CD4-positive, CD25-positive, alpha-beta regulatory T cell (primary cell): ENCODE results near the gene ARHGAP30. TPM values are rescaled to one million over a fixed set of nuclear protein-coding genes. Genes with fewer than 3 reads are reported as not detected.
A peak's percentile ranks its signal among the peaks of the same experiment; 100 is the strongest.
"Not testable (repeated sequence)": the region's sequence is repeated elsewhere in the genome, so short reads cannot be mapped to it uniquely, and the experiment has no call there.

Source experiments
- ATAC-seq, 2 donors: fragments of 150-1000 bp; cut with Tn5 transposase; one replicate each; pipeline ENCODE4 v1.10.0; 2021; ENCODE audit warnings: low read depth in 2 of 2, moderate number of reproducible peaks in 2 of 2, moderate library complexity in 1 of 2
- DNase-seq, 3 donors: peaks; one replicate each; pipeline versions ENCODE4 v3.0.0 to v3.0.0-alpha.2; 2012 to 2022; ENCODE audit warnings: mixed read lengths in 1 of 3
- H3K27ac ChIP-seq: one replicate; pipeline ENCODE4 v1.7.0; 2013; ENCODE audit warnings: mild to moderate bottlenecking, low read length; ENCODE audit not compliant: insufficient read depth, poor library complexity, severe bottlenecking
- H3K27me3 ChIP-seq: one replicate; pipeline ENCODE4 v1.7.0; 2013; ENCODE audit warnings: low read length; ENCODE audit not compliant: control insufficient read depth, insufficient read depth
- H3K36me3 ChIP-seq: one replicate; pipeline ENCODE4 v1.7.0; 2013; ENCODE audit warnings: mild to moderate bottlenecking, low read length, moderate library complexity; ENCODE audit not compliant: control insufficient read depth, insufficient read depth
- H3K4me1 ChIP-seq: 2 replicates; pipeline ENCODE4 v1.7.0; 2013; ENCODE audit warnings: mild to moderate bottlenecking, low read length; ENCODE audit not compliant: insufficient read depth, control insufficient read depth, poor library complexity, severe bottlenecking
- H3K4me3 ChIP-seq: one replicate; pipeline ENCODE4 v1.7.0; 2013; ENCODE audit warnings: low read depth, mild to moderate bottlenecking, low read length, moderate library complexity
- H3K9me3 ChIP-seq, 2 experiments: 1 replicate in 1 of 2; 2 replicates in 1 of 2; pipeline ENCODE4 v1.7.0; 2013; ENCODE audit warnings: low read length in 2 of 2, mild to moderate bottlenecking in 1 of 2, moderate library complexity in 1 of 2; ENCODE audit not compliant: control insufficient read depth in 2 of 2
- H3K27ac Mint-ChIP-seq, 3 donors: one replicate each; pipeline ENCODE4 v1.8.0; 2020 to 2022; ENCODE audit warnings: mild to moderate bottlenecking in 3 of 3, mixed read lengths in 3 of 3, moderate library complexity in 2 of 3
- H3K27me3 Mint-ChIP-seq: one replicate; pipeline ENCODE4 v1.8.0; 2022; ENCODE audit warnings: mild to moderate bottlenecking, mixed read lengths
- H3K36me3 Mint-ChIP-seq: one replicate; pipeline ENCODE4 v1.8.0; 2020; ENCODE audit warnings: mixed read lengths
- H3K4me1 Mint-ChIP-seq, 4 donors: one replicate each; pipeline ENCODE4 v1.8.0; 2020 to 2022; ENCODE audit warnings: mixed read lengths in 4 of 4, mild to moderate bottlenecking in 1 of 4
- H3K4me3 Mint-ChIP-seq, 4 donors: one replicate each; pipeline ENCODE4 v1.8.0; 2020 to 2022; ENCODE audit warnings: mild to moderate bottlenecking in 4 of 4, mixed read lengths in 4 of 4, moderate library complexity in 3 of 4
- H3K9me3 Mint-ChIP-seq, 7 donors: one replicate each; pipeline ENCODE4 v1.8.0; 2020 to 2022; ENCODE audit warnings: mixed read lengths in 7 of 7, mild to moderate bottlenecking in 3 of 7, moderate library complexity in 2 of 7
- polyA plus RNA-seq, 4 donors: library from polyadenylated mRNA; unstranded; fragments of 300-500 nt; fragmentation: Illumina TruSeq; gene quantifications; one replicate each; pipeline ENCODE4 v1.2.3, GENCODE V29; 2021
- total RNA-seq: library from RNA; stranded (reverse); gene quantifications from one replicate; pipeline ENCODE4 v1.2.3, GENCODE V29; 2022

Gene ARHGAP30
- total and polyA plus RNA-seq, 5 donors from 2014 or later = 144 to 204 (median 152) TPM

DNA sequence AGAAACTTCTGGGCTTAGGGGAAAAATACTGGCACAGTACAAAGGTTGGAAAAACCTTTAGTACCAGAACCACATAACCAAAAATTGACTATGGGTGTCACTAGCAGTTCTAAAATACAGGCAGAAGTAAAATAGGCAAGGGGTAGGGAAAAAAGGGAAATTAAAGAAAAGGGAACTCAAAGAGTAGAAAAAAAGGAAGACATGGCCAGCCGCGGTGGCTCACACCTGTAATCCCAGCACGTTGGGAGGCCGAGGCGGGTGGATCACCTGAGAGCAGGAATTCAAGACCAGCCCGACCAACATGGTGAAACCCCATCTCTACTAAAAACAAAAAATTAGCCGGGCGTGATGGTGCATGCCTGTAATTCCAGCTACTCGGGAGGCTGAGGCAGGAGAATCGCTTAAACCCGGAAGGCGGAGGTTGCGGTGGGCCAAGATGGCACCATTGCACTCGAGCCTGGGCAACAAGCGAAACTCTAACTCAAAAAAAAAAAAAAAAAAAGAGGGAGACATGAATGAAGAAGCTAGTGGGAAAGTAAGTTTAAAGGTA, 50.5 kb downstream of the ARHGAP30 start:
- H3K27me3 Mint-ChIP-seq, H3K36me3 Mint-ChIP-seq, H3K4me3 ChIP-seq, H3K36me3 ChIP-seq, DNase-seq, H3K27ac ChIP-seq, H3K9me3 ChIP-seq, H3K27me3 ChIP-seq, H3K9me3 Mint-ChIP-seq, ATAC-seq: not testable (repeated sequence)
- peaks cover 11 to 35% (median 32%) of the 10 kb centered on the region in 4 donors for H3K4me1 Mint-ChIP-seq
- peaks cover 23% of the 10 kb centered on the region for H3K4me1 ChIP-seq
- H3K4me3 Mint-ChIP-seq = peak overlapping the region in 3 of 4 donors; percentile 22 to 95 (median 84)
- peak overlapping the region in 1 of 3 donors; percentile 63 for H3K27ac Mint-ChIP-seq

DNA sequence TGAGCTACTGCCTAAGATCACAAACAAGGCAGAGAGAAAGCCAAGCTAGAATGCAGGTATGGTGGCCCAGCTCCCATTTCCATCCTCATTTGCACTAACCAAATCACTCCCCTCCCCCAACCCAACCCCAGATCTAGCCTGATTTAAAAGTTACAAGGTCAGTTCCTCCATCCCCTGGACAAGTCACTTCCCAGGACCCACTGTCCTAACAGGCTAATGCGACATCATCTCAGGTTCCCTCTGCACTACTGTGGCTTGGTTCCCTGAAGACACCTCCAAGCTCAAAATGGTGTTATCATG, 51.1 kb downstream of the ARHGAP30 start:
- Mint-ChIP-seq H3K4me1 (peaks cover 11 to 41% (median 37%) of the 10 kb centered on the region in 4 donors), H3K9me3 (no peaks in the 10 kb centered on the region), H3K27ac (peak overlapping the region in 1 of 3 donors; percentile 48), H3K36me3 (no peaks in the 10 kb centered on the region), H3K4me3 (no peak overlapping the region), H3K27me3 (peaks cover 8% of the 10 kb centered on the region)
- H3K27me3 ChIP-seq = no peaks in the 10 kb centered on the region
- no peak overlapping the region for H3K4me3 ChIP-seq
- H3K27ac ChIP-seq = no peak overlapping the region
- no peaks in the 10 kb centered on the region for H3K36me3 ChIP-seq
- H3K9me3 ChIP-seq = no peaks in the 10 kb centered on the region
- peaks cover 29% of the 10 kb centered on the region for H3K4me1 ChIP-seq
- ATAC-seq = no peak
- DNase-seq = no peak

DNA sequence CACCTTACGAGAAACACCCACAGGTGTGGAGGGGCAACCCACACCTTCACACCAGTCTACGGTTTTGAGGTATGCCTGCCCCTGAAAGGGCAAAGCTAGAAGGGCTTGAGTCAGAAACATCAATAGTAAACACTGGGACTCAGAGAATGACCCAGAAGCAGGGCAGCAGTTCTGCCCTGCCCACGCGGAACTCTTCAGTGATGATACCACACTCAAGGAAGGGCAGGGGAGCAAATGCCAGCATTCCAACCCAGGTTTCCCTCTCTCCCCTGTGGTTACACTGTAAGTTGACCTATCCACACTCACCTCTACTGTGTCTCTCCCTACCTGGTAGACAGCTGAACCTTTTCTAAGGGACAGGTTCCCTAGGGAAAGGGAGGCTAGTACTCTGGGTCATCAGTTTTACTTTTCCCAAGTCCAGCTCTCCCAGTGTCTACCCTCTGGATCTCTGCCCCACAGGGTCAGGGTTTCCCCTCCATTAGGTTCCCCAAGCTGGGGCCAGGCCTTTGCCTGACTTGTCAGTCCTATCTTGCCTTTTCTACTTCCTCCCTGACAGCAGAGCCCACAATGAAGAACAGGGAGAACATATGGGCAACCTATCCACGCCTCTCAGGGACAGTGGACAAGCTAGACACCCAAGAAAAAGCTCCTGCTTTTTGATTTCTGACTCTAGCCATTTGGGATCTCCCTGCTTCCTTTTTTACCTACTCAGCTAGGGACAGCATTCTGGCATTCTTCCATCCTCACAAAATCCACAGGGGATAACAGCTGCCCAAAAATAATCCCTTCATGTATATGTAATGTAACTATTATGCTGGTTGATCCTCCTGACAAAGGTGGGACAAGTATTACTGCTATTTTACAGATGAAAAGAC, 51.7 kb downstream of the ARHGAP30 start:
- no peaks in the 10 kb centered on the region for H3K36me3 ChIP-seq
- H3K9me3 ChIP-seq = no peaks in the 10 kb centered on the region
- peaks cover 35% of the 10 kb centered on the region for H3K4me1 ChIP-seq
- no peak overlapping the region for H3K4me3 ChIP-seq
- Mint-ChIP-seq H3K4me1 (peaks cover 11 to 47% (median 42%) of the 10 kb centered on the region in 4 donors), H3K4me3 (peak overlapping the region in 1 of 4 donors; percentile 69), H3K27me3 (peaks cover 8% of the 10 kb centered on the region), H3K36me3 (no peaks in the 10 kb centered on the region), H3K9me3 (no peaks in the 10 kb centered on the region), H3K27ac (peak overlapping the region in 2 of 3 donors; percentile 48 to 58)
- no peak overlapping the region for H3K27ac ChIP-seq
- no peak for ATAC-seq
- H3K27me3 ChIP-seq = no peaks in the 10 kb centered on the region
- DNase-seq = no peak

DNA sequence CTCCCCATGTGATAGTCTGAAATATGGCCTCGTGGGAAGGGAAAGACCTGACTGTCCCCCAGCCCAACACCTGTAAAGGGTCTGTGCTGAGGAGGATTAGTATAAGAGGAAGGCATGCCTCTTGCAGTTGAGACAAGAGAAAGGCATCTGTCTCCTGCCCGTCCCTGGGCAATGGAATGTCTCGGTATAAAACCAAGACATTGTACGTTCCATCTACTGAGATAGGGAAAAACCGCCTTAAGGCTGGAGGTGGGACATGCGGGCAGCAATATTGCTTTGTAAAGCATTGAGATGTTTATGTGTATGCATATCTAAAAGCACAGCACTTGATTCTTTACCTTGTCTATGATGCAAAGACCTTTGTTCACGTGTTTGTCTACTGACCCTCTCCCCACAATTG, 52.5 kb downstream of the ARHGAP30 start:
- Mint-ChIP-seq H3K27ac (peak overlapping the region in 1 of 3 donors; percentile 48), H3K4me1 (peaks cover 11 to 52% (median 43%) of the 10 kb centered on the region in 4 donors)
- H3K4me3 ChIP-seq, H3K36me3 ChIP-seq, H3K4me3 Mint-ChIP-seq, H3K36me3 Mint-ChIP-seq, H3K27me3 Mint-ChIP-seq, H3K9me3 Mint-ChIP-seq, H3K9me3 ChIP-seq, H3K27me3 ChIP-seq, H3K27ac ChIP-seq, ATAC-seq, DNase-seq: not testable (repeated sequence)
- H3K4me1 ChIP-seq = peaks cover 42% of the 10 kb centered on the region

DNA sequence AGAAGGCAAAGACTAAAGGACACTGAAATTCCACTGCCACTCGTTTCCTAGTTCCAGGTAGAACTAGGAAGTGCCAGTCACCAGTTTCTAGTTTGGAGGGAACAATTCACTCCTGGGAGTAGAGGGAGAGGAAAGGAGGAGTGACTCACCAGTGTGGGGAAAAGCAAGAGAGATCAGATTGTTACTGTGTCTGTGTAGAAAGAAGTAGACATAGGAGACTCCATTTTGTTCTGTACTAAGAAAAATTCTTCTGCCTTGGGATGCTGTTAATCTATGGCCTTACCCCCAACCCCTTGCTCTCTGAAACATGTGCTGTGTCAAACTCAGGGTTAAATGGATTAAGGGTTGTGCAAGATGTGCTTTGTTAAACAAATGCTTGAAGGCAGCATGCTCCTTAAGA, 53.0 kb downstream of the ARHGAP30 start:
- not testable (repeated sequence) for H3K9me3 ChIP-seq, ATAC-seq, H3K36me3 Mint-ChIP-seq, DNase-seq, H3K9me3 Mint-ChIP-seq, H3K27me3 Mint-ChIP-seq, H3K27me3 ChIP-seq, H3K27ac ChIP-seq, H3K4me3 ChIP-seq, H3K4me3 Mint-ChIP-seq, H3K36me3 ChIP-seq
- Mint-ChIP-seq H3K27ac (peak overlapping the region in 2 of 3 donors; percentile 20 to 83), H3K4me1 (peaks cover 11 to 52% (median 41%) of the 10 kb centered on the region in 4 donors)
- peaks cover 44% of the 10 kb centered on the region for H3K4me1 ChIP-seq

DNA sequence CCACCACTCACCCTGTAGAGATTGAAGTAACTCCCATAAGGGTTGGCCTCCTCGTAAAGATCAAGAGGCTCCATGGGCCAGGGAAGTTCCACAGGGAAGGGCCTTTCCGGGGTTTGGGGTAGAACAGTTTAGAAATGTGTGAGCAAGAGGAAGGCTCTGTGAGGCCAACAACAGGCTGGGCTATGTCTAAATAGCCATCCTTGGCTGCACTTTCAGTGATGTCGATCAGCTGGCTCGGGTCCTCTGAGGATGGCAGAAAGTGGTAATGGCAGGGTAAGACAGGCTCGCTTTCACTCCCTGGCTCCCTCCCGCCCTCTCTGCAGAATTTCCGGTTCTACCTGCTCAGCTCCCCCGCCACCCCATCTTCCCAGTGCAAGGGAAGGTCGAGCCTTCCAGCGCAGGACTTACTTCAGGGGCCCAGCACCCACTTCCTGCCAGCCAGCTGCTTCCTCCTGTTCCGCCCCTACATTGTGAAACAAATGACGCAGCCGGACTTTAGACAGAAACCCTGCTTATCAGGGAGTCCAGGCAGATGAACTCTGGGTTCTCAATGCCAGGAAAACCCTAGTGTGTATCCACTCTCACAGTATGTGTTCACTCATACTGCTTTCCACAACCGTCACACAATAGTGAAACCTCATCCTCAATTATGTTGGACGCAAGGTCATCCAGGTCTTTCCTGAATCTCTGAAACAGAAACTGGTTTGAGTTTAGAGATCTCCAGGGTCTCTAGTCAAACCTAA, 56.0 kb downstream of the ARHGAP30 start:
- Mint-ChIP-seq H3K27ac (peak overlapping the region; percentile 97 to 98 (median 97)), H3K4me1 (peaks cover 0 to 31% (median 27%) of the 10 kb centered on the region in 4 donors), H3K9me3 (no peaks in the 10 kb centered on the region), H3K4me3 (peak overlapping the region; percentile 37 to 88 (median 80)), H3K36me3 (no peaks in the 10 kb centered on the region), H3K27me3 (no peaks in the 10 kb centered on the region)
- peaks cover 23% of the 10 kb centered on the region for H3K4me1 ChIP-seq
- ATAC-seq (peak; percentile 66 to 81), DNase-seq (peak; percentile 40 to 83 (median 54))
- H3K4me3 ChIP-seq = peak overlapping the region; percentile 80
- H3K9me3 ChIP-seq = no peaks in the 10 kb centered on the region
- peak overlapping the region; percentile 75 for H3K27ac ChIP-seq
- no peaks in the 10 kb centered on the region for H3K36me3 ChIP-seq
- no peaks in the 10 kb centered on the region for H3K27me3 ChIP-seq

DNA sequence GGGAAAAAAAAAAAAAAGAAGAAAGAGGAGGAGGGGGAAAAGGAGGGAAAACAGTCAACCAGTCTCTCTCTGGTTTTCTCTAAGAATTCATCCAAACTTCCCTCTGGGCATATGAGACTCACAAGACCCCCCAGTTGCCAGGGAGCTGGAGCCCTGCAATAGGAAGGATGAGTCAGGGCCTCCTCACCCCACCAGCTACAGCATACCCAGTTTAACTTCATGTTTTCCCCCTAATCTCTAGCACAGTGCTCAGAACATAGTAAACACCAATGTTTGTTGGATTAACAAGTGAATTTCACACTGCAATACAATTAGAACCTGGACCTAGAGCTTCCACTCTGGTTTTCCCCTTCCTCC, 56.6 kb downstream of the ARHGAP30 start:
- Mint-ChIP-seq H3K4me3 (peak overlapping the region; percentile 37 to 88 (median 80)), H3K9me3 (no peaks in the 10 kb centered on the region), H3K27me3 (no peaks in the 10 kb centered on the region), H3K27ac (peak overlapping the region; percentile 97 to 98 (median 97)), H3K36me3 (no peaks in the 10 kb centered on the region), H3K4me1 (peaks cover 0 to 29% (median 26%) of the 10 kb centered on the region in 4 donors)
- H3K36me3 ChIP-seq = no peaks in the 10 kb centered on the region
- DNase-seq (no peak), ATAC-seq (peak; percentile 8 to 28)
- H3K9me3 ChIP-seq = no peaks in the 10 kb centered on the region
- no peaks in the 10 kb centered on the region for H3K27me3 ChIP-seq
- peaks cover 23% of the 10 kb centered on the region for H3K4me1 ChIP-seq
- peak overlapping the region; percentile 75 for H3K27ac ChIP-seq
- H3K4me3 ChIP-seq = peak overlapping the region; percentile 80
